Measurements from ENCODE around the gene SLC17A2.

SLC17A2 gene

DNA sequence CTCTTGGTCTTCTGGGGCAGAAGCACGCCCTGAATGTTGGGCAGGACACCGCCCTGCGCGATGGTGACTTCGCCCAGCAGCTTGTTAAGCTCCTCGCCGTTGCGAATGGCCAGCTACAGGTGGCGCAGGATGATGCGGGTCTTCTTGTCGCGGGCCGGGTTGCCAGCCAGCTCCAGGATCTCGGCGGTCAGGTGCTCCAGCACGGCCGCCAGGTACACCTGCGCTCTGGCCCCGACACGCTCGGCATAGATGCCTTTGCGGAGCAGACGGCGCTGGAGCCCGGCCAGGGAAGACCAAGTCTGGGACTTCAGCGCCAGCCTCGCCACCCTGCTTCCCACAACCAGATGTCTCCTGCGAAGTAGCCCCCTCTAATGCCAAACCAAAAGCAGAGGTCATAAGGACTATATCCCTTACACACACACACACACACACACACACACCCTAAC is 48.4 kb downstream of the SLC17A2 start:
- no peak for DNase-seq

DNA sequence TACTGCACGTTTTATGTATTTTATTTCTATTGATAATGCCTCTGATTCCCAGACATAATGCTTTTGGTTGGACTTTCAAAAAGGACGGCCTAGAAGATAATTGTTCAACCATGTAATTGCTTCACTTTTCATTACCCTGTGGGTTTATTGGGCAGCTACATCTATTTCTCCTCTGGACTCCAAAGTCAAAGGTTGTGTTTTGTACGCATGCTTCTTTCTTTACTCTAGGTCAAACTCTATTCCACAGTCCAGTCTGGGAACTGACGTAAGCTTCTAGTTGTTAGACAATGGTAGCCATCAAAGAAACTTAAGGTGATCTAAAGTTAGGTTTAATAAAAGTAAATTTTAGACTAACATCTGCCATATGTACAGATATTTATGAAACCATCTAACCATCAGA is 49.9 kb downstream of the SLC17A2 start:
- DNase-seq, result no peak

DNA sequence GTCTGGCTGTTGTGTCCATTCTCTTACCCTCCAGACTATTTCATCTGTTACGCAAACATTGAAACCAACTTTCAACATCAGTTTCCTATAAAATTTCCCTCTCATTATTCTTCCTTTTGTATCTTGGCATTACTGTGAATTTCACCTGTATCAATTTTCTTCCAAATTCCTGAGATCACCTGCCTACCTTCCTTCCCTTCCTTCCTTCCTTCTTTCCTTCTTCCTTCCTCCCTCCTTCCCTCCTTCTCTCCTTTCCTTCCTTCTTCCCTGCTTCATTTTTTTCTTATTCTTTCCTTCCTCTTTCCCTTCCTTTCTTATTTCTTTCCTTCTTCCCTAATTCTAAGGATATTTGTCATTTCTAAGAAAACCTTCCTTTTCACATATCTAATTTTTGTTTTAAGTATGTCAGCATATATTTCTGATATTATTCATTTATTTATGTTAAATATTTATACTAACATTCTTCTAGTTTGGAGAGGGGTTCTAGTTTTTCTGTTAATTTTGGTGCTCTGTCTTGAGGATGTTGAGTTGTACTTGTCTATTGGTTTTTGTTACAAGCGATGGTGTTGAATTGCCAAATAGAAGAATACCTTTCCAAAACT is 51.7 kb downstream of the SLC17A2 start:
- no peak for DNase-seq

DNA sequence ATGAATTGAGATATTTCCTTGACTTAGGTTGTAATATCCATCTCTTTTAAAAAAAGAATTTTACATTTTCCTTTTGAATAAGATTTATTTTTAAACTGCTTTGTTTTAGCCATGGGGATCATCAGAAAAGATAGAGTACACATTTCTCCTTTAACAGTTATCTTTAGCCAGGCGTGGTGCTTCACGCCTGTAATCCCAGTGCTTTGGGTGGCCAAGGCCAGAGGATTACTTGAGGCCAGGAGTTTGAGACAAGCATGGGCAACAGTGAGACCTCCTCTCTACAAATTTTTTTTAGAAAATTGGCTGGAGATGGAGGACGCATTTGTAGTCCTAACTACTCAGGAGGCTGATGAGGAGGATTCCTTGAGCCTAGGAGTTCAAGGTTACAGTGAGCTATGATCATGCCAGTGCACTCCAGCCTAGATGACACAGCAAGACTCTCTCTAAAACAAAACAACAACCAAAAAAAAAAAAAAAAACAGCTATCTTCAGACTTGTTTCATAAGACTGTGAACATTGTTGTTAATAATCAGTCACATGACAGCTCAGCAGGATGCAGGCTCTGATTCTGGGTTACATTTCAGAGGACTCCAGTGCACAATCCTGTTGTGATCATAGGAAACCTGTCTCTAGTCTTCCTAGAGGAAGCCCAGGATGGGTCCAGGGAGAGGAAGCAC is 54.4 kb downstream of the SLC17A2 start:
- no peak for DNase-seq

DNA sequence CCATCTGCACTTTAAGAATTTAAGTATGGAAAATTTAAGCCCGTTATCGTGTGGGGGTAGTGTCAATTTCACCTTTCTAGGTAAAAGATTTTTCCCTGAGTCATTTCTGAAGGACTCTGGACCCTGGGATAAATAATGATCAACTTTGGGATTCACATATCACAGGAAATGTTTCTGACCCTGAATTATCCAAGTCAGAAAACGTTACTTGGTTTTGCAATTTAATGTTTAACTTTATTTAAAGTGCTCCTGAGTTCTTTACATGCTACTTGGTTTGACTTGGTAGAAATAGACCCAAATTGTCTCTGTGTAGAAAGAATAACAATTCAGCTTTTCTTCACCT is 55.0 kb downstream of the SLC17A2 start:
- no peak for DNase-seq

DNA sequence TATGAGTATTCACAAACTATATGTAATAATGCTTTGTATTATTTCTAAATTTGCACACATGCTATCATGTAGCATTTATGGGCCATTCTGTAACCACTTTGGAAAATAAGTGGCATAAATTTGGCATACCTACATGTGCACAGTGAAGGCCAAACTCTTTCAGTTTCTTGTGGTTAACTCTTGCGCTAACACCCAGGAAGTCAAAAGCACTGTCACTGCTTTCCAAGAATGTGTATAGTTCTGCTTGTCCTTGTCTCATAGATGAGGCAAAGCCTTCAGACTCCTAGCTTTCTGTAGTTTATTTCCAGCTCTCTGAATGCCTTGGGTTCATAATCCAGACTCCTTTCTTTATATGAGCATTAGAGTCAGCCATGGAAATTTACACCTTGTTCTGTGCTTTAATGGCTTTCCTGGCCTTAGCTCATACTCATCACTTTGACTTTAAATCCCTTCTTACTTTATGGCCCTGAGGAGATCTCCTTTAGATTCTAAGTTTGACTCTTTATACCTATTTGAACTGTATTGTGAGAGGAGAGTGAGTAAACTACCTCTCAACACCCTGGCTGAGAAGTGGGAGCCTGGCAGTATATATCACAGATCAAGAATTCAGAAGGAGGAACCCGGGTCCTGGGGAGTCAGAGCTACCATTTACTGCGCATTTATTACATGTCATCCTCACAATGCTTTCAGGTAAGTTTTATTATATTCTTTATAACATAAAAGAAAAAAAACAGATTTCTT is 55.5 kb downstream of the SLC17A2 start:
- no peak for DNase-seq

DNA sequence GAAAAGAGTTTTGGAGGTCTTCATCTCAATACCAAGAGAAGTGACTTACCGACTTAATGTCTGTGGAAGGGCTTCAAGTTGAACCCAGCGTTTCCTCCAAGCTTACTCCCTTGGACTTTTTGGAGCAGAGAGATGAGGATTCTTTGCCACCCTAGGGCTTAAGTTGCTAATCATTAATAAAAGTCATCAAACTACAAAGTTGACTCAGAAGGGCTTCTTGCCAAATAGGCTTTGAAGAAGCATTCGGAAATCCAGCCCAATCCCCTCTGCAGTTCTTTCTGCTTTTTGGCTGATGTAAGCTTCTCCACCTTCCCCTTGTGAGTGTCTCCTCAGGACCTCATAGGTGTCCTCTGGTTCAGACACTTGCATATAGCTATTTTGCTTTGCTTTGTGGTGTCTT is 56.4 kb downstream of the SLC17A2 start, which contains the start of gene SLC17A3:
Gene SLC17A3 (minus strand): TSS at position 126 of the 400 bp plus-strand sequence. CDS start 5,856 bp downstream, outside the sequence.
- no peak for DNase-seq

DNA sequence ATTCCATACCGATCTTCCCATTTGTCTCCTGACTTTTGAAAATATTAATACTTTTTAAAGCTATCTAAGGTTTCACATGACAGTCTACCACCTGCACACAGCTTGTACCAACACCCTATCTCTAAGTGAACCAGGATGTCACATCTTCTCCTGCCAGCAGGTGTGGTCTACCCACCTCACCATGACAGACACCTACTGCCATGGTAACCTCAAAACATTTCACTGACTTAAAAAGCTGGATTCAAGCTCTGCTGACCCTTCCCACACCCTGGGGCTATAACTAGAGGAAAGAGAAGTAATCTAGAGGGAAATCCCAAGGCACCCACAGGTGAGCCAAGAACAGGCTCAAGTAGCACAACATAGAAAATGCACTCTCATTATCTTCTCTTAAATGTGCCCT is 57.7 kb downstream of the SLC17A2 start:
- peak; percentile 13 for DNase-seq

DNA sequence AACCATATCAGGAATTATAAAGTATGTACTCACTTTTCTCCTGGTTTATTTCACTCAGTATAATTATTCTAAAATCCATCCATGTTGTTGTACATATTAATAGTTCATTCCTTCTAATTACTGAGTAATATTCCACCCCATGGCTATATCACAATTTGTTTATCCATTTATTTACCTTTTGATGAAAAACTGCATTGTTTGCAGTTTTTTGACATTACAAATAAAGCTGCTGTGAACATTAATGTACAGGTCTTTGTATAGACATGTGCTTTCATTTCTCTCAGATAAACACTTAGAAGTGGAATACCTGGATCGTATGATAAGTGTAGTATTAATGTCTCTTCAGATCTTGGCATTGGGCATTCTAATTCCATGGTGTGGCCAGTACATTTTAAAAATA is 60.7 kb downstream of the SLC17A2 start:
- DNase-seq, result no peak

DNA sequence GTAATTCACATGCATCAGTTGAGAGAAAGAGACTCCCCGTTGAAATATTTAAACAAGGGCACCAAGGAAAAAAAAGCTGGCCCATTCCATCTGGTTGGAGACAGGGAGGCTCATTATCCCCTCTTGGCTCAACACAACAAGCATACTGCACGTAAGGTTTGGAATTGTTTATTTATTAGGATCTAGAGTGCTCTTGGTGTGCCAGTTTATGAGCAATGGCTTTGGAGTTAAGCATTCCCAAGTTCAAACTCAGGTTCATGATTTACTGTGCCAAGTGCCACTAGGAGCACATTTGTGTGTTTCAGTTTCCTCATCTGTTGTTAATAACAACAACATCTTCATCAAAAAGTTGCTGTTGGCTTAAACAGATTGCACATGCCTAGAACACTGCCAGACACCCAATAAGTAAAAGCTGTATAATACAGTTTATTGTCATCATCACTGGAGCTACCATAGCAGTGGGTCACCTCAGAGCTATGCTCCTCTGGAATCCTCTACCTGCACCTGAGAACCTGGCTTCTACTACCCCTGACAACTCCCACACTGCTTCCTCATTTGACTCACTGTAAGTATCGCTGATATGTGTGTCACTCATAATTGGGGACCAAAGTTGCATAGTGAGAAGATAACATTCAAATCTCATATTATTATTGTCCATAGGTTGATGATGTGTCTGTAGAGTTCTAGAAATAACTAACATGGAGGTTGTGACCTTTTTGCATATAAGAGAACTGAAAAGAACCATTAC is 61.9 kb downstream of the SLC17A2 start:
- no peak for DNase-seq

DNA sequence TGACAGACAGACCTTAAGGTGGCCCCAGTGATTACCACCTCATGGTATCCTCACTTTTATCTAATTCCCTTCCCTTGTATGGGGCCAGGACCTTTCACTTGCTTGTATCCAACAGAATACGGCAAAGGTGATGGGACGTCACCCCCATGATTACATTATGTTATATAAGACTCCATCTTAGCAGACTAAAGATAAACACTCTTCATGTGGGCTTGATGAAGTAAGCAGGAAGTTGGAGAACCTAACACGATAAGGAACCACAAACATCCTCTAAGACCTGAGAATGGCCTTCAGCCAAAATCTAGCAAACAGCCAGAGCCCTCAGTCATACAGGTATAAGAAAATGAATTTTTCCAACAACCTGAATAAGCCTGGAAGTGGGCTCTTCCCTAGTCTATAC is 64.5 kb downstream of the SLC17A2 start:
- no peak for DNase-seq

DNA sequence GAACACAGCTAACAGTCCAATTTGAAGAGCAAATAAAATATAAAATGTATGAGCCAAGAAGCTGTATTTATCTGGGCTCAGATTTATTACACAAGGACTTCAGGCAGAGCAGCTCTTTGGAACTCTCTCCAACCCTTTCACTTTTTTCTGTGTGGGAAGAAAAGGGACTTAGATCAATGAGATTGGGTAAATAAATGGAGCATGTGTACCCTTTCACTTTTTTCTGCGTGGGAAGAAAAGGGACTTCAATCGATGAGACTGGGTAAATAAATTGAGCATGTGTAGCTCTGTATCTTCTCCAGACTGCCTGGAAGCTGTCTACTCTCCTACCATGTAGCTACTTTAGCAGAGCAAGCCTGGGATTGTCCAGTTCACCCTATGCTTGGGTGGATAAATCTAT is 67.1 kb downstream of the SLC17A2 start:
- no peak for DNase-seq
